Brain microvascular endothelial cell (primary cell): Measurements from ENCODE around the gene FGF5.

Experiments used
- DNase-seq: peaks from one replicate; pipeline ENCODE4 v3.0.0-alpha.2; 2020
- H3K27ac ChIP-seq: fragments of 250-450 bp; sonication (Bioruptor Pico); 2 replicates; pipeline ENCODE4 v1.5.1; 2020; ENCODE audit warnings: mild to moderate bottlenecking, moderate library complexity
- H3K27me3 ChIP-seq: fragments of 250-450 bp; sonication (Bioruptor Pico); replicated peaks from 2 replicates; pipeline ENCODE4 v1.5.1; 2020; ENCODE audit warnings: mild to moderate bottlenecking
- H3K36me3 ChIP-seq: fragments of 250-450 bp; sonication (Bioruptor Pico); replicated peaks from 2 replicates; pipeline ENCODE4 v1.5.1; 2020; ENCODE audit warnings: mild to moderate bottlenecking
- H3K4me3 ChIP-seq: 2 replicates; pipeline ENCODE4 v1.5.1; 2011; ENCODE audit warnings: low read depth, mild to moderate bottlenecking, control low read depth, low read length, moderate library complexity
- in situ Hi-C: cut with HindIII; loops from 2 replicates; pipeline ENCODE4 v1.10.0; 2017; ENCODE audit warnings: low sequenced_read_pairs, low pct_ligation_motif_present
- TF ChIP-seq, protein P1 (sequence below): IDR thresholded peaks from 2 replicates; pipeline ENCODE4 v1.5.1; 2011; ENCODE audit warnings: low read depth, mild to moderate bottlenecking, moderate library complexity, low read length, control low read depth, inconsistent platforms; ENCODE audit errors: missing control alignments

The FGF5 gene

GRCh38 chr4:80263541-80264351, 2.7 kb upstream of the FGF5 start:
- Histone ChIP-seq H3K27ac (no peak overlapping the region), H3K27me3 (no peaks in the 10 kb centered on the region), H3K4me3 (peak overlapping the region; percentile 45), H3K36me3 (no peaks in the 10 kb centered on the region)
- in situ Hi-C loops, result no loop called here
- TF ChIP-seq, protein P1, sequence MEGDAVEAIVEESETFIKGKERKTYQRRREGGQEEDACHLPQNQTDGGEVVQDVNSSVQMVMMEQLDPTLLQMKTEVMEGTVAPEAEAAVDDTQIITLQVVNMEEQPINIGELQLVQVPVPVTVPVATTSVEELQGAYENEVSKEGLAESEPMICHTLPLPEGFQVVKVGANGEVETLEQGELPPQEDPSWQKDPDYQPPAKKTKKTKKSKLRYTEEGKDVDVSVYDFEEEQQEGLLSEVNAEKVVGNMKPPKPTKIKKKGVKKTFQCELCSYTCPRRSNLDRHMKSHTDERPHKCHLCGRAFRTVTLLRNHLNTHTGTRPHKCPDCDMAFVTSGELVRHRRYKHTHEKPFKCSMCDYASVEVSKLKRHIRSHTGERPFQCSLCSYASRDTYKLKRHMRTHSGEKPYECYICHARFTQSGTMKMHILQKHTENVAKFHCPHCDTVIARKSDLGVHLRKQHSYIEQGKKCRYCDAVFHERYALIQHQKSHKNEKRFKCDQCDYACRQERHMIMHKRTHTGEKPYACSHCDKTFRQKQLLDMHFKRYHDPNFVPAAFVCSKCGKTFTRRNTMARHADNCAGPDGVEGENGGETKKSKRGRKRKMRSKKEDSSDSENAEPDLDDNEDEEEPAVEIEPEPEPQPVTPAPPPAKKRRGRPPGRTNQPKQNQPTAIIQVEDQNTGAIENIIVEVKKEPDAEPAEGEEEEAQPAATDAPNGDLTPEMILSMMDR, result peak; percentile 61
- DNase-seq, result no peak

DNA sequence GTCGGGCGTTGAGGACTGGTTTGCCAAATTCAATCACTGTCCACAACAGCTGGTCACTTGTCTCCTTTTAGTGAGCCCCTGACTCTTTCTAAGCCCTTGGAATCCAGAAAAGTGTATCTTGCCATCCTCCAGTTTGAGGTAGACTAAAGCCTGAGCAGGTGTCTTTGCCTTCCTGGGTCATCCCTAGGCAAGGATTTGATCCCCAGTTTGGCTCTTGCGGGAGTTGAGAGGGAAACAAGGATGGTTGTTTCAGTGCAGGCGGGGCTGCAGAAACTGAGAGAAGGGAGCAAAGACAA, 2.2 kb upstream of the FGF5 start:
- TF ChIP-seq, protein P1, result no peak
- in situ Hi-C loops, result no loop called here
- H3K4me3 ChIP-seq, result no peak overlapping the region
- no peak for DNase-seq
- no peaks in the 10 kb centered on the region for H3K27me3 ChIP-seq
- no peak overlapping the region for H3K27ac ChIP-seq
- no peaks in the 10 kb centered on the region for H3K36me3 ChIP-seq

DNA sequence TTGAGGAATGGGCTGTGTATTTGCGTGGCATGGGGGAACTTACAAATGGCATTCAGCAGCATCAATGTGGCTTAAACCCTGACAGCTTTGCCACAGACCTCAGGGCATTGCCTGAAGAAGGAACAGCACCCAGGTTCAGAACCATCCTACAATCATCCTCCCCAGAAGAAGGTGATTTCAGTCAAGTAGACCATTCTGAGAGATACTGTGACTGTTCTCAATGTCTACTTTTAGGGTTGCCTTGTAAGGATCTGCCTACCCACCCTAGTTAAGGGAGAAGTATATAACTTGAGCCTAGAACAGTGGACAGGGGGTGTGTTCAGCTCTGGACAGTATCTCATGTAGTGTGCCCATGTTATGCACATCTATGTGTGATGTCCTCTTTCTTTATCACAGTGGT, 1.6 kb upstream of the FGF5 start:
- in situ Hi-C loops, result no loop called here
- TF ChIP-seq, protein P1, result no peak
- Histone ChIP-seq H3K36me3 (no peaks in the 10 kb centered on the region), H3K4me3 (no peak overlapping the region), H3K27ac (no peak overlapping the region), H3K27me3 (no peaks in the 10 kb centered on the region)
- DNase-seq, result no peak

- in situ Hi-C loops, result no loop called here
- H3K27ac ChIP-seq, result peak overlapping the region; percentile 94
- H3K4me3 ChIP-seq, result peak overlapping the region; percentile 95
- no peaks in the 10 kb centered on the region for H3K36me3 ChIP-seq
- TF ChIP-seq, protein P1, result no peak
- no peaks in the 10 kb centered on the region for H3K27me3 ChIP-seq
- peak; percentile 86 for DNase-seq
These were observed 752 bp upstream of the FGF5 start for GRCh38 chr4:80265571-80266252.

DNA sequence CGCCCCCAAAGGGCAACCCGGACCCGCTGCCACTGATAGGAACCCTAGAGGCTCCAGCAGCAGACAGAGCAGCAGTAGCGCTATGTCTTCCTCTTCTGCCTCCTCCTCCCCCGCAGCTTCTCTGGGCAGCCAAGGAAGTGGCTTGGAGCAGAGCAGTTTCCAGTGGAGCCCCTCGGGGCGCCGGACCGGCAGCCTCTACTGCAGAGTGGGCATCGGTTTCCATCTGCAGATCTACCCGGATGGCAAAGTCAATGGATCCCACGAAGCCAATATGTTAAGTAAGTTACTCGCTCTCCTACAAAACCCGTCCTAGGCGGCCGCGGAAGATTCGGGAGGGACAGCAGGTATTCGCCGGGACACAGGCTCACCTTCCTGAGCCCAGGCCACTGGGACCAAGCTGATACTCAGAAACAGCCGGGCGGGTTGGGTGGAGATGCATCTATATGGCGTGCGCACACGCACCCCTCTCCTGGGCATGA, 477 bp downstream of the FGF5 start:
- Histone ChIP-seq H3K4me3 (peak overlapping the region; percentile 95), H3K27ac (peak overlapping the region; percentile 94), H3K27me3 (no peaks in the 10 kb centered on the region), H3K36me3 (no peaks in the 10 kb centered on the region)
- TF ChIP-seq, protein P1, result peak; percentile 24
- peak; percentile 39 for DNase-seq
- in situ Hi-C loops, result no loop called here
